OCI-LY1 (cell line): ENCODE results near the gene CHMP2A.

Source experiments
- EZH2 ChIP-seq: fragments of 200-600 bp; sonication (generic), shearing (Covaris generic); IDR thresholded peaks from 2 replicates; pipeline ENCODE4 v1.8.0; 2017; ENCODE audit warnings: borderline replicate concordance, mixed run types, mild to moderate bottlenecking, antibody characterized with exemption, low read length, moderate library complexity, mixed read lengths
- TF ChIP-seq, protein P1 (sequence below): fragments of 200-600 bp; sonication (generic), shearing (Covaris generic); IDR thresholded peaks from 2 replicates; pipeline ENCODE4 v1.5.1; 2017; ENCODE audit warnings: mild to moderate bottlenecking, antibody characterized with exemption, low read length, moderate library complexity, mixed read lengths

DNA sequence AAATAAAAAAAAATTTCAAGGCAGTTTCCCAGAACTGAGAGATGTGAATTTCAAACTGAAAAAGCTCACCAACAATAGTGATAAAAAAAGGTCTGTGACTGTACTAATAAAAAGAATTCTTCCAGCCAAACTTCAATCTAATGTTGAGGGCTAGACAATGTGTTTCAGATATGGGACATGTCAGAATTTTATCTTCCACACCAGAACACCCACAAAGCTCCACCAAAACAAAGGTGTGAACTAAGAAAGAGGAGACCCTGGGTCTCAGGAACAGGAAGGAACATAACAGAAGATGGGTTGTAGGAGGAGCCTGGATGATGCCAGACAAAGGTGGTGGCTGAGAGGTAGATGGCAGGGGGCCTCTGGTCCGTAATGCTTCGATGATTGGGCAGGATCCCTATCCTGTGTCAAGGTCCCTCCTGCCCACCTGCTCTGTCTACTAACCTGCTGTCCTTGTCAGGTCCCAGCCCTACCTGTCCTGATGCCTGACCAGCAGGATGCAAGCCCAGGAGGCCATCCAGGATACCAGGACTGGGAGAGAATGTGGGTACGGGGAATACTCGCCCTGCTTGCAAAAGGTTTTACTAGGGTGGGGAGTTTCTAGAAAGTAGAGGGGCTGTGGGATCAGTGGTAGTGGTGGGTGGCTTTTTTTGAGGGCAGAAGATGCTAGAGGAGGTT lies 13.7 kb upstream of the CHMP2A start:
- TF ChIP-seq, protein P1, sequence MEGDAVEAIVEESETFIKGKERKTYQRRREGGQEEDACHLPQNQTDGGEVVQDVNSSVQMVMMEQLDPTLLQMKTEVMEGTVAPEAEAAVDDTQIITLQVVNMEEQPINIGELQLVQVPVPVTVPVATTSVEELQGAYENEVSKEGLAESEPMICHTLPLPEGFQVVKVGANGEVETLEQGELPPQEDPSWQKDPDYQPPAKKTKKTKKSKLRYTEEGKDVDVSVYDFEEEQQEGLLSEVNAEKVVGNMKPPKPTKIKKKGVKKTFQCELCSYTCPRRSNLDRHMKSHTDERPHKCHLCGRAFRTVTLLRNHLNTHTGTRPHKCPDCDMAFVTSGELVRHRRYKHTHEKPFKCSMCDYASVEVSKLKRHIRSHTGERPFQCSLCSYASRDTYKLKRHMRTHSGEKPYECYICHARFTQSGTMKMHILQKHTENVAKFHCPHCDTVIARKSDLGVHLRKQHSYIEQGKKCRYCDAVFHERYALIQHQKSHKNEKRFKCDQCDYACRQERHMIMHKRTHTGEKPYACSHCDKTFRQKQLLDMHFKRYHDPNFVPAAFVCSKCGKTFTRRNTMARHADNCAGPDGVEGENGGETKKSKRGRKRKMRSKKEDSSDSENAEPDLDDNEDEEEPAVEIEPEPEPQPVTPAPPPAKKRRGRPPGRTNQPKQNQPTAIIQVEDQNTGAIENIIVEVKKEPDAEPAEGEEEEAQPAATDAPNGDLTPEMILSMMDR: no peak
- no peak for TF ChIP-seq EZH2
